HG03064 (cell line): ENCODE results near the gene FAM204A.
A peak's percentile ranks its signal among the peaks of the same experiment; 100 is the strongest.

Source experiments
- ATAC-seq: cut with Tn5 transposase; IDR thresholded peaks from one replicate; pipeline ENCODE4 v1.9.1; 2021; ENCODE audit warnings: low read depth; ENCODE audit not compliant: unreplicated experiment

The FAM204A gene

DNA sequence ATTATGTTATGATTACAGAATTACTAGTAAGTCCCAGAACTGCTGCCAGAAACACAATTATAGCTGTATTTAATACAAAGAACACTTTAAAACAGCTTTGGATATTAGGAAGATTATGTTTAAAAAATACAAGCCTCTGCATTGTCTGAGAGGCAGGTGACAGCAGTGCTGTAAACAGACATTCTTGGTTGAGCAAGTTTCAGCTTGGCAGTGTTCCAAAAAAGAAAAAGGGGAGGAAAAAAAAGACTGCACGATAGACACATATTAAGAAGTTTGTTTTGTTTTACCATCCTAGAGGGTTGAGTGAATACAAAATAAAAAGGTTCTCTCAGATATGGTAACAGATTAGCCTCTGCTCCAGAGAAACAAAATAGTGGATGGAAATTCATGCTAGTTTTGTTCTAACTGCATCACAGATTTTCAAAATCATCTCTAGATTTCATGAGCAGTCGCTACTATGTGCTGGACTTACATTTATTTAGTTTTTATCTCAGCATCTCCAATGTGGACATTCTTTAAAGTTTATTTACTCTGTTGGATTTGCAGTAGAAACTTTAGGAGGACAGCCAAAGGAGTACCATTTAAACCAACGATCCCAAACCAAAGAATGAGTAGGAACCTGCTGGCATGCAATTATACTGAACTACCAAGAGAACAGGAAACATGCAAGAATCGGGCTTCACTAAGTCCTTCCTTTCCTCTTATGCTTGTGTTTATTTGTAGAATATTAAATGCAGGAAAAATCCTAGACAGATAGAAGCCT lies 9.0 kb downstream of the FAM204A start:
- ATAC-seq, result no peak

DNA sequence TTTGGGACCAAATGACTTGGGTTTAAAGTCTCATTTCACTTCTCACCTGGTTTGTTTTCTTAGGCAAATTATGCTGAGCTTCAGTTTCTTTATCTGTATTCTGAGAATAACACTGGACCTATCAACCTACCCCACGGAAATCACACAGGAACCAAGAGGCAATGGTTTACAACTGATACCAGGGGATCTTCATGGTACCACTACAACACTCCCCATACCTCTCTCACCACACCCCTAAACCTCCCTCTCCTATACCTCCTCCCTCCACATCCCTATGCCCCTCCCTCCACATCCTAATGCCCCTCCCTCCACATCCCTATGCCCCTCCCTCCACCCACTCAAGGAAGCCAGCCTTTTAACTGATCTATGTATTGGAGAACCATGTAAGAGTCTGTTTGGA lies 9.9 kb downstream of the FAM204A start:
- peak; percentile 93 for ATAC-seq

DNA sequence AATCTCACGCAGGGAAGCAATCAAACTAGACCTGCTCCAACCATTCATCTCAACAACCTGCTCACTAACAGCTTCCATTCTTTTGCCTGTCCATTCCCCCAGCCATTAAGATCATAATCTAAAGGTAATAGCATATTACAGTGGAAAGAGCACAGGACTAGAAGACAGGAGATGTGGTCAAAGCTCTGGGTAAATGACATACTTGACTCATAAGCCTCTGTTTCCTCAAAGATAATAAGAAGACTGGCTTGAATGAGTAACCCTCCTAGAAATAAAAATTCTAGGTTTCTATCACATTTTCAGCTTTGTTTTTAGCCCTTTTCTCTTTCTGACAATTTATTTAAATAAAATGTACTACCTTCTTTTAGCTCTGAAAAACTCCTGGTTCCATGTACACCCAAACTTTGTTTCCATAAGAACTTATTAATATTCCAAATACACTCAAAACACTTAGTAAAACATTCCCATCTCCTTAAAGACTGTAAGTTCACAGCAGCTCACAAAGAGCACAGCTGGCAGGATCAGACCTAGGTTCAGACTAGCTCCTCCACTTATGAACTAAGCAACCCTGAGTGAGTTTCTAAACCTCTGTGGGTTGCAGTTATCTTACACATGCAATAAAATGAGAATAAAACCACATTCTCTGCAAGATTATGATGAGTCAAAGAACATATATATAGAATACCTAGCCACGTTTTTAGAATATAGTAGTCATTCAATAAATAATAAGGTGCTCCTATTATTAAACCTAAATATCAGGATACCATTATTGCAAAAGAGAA lies 11.6 kb downstream of the FAM204A start:
- no peak for ATAC-seq

DNA sequence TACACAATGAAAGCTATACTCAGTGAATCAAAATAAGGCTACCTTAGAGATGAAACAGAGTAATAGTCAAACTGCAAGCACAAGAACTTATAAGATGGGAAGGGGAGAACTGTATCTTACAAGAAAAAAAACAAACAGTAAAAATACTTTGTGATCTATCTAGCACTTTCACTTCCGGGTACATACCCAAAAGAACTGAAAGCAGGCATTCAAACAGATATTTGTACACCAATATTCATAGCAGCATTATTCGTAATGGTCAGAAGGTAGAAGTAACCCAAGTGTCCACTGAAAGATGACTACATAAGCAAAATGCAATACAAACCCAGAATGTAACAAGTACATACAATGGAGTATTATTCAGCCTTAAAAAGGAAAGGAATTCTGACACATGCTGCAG lies 18.0 kb downstream of the FAM204A start:
- ATAC-seq, result no peak

DNA sequence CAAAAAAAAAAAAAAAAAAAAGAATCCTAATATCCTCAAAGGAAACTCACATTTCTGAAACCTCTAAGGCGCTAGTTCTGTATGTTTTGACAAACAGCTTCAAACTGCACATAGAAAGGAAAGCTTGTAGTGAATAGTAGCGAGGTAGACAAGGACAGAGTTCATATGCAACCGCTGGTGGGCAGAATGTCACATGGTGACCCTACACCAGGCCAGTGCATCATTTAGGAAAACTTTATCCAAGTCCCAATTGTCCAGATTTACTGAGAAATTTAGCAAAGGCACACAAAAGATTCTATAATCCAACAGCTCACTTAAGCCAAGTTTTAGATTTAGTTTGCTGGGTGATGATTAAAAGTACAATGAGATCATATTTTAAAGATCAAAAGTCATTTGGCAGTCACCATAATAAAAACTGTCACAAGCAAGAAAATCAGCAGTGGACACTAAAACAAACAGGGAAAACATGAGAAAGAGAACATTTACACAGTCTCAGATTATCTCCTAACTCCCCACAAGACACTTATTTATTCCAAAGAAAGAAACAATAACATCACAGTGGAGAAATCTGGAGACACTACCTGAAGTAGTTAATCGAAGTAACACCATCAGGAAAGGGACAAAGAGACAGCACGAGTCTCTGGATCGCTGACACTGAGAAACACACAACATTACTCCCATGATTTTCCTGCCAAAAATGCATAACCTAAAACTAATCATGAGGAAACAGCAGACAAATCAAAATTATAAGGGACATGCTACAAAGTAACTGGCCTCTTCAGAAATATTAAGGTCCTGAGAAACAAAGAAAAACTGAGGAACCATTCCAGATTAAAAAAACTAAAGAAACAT lies 20.2 kb downstream of the FAM204A start:
- no peak for ATAC-seq

DNA sequence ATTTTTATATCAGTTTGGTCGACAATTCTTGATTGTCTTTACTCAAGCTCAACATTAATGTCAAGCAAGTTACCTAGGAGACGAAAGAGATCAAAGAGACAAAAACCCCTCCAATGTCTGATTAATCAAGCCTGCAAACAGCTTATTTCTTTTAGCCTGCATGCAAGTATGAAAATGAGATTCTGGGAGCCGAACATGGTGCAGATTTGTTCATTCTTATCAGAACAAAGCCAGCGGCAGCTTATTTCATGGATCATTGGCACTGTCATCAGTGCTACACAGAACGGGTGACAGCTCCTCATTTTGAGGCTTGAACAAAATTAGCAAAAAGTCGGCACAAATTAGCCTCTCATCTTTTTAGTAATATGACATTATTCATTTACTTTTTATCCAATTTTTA lies 26.5 kb downstream of the FAM204A start:
- no peak for ATAC-seq

DNA sequence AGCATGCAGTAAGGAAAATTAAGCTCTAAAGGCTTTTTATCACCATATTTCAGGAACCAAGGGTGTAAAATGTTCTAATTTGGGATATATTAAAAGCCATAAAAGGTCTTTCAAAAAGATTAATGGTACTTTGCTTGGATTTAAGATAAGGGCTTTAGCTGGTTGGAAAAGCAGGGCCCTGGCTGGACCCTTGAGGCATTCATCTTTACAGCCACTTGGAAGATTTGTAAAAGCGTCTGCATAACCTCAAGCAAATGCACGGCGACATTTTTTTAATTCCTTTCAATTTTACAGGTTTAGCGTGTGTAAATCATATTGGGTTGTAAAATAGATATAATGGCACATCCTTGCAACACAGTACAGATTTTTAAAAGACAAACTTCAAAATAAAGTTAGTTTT lies 27.2 kb downstream of the FAM204A start:
- no peak for ATAC-seq

DNA sequence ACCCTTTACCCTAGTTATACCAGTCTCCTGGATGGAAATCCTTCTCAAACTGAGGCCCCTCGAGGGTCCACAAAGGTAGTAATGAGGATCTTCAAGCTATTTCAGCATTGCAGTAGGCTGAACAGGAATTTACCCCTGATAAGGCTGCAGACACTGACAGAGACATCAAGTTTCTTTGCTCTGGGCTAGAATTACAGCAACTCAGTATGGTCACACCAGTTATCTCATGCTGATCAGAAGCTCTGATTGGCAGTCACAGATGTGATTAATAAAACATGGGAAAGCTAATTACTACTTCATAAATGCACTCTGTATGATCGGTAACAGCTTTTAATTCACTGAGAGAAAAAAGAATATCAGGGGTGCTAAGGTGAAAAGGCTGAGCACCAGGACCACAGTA lies 30.6 kb downstream of the FAM204A start:
- no peak for ATAC-seq

DNA sequence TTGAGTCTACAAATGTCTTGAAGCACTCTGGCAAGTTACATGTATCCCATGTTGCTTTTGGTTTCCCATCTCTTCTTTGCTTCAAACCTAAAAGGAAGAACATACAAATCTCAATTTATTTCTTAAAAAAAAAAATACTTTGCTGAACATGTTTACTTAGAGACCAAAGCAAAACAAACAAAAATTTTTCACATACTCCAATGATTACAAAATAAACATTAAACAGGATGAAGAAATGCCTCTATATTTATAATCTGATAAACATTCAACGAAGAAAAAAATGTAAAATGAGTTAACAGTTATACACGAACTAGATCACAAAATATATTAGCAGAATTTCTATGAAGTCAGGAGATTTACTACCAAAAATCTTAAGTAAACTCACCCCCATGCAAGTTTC lies 31.3 kb downstream of the FAM204A start:
- no peak for ATAC-seq

DNA sequence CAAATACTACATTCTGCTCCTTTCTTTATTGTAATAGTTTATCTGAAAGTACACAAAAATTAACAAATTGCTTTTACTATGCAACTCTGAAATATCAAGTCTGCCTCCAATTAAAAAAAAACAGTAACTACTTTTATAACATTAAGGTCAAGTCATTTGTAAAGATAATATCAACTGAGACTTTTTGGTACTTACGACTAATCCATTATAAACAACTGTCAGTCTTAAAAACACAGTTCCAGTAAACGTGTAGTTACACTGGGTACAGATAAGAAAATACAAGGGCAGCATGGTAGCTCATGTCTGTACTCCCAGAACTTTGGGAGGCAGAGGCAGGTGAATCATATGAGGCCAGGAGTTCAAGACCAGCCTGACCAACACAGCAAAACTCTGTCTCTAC lies 32.2 kb downstream of the FAM204A start:
- ATAC-seq, result no peak

DNA sequence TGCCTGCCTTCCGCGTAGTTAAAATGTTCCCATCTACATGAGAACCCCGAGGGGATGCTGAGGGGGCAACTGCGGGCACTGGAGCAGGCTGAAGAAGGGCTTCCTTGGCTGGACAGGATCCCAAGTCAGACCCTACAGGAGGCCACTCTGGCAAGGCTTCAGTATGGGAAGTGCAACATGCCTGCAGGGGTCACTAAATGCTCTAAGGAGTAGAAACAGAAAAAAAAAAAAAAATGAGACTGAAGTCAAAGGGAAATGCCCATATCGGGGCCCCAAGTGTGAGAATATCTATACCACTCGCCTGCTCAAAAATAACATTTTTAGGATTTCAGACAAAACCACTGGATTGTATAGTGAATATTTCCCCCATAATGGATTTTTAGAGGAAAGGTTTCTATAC lies 33.5 kb downstream of the FAM204A start:
- no peak for ATAC-seq

DNA sequence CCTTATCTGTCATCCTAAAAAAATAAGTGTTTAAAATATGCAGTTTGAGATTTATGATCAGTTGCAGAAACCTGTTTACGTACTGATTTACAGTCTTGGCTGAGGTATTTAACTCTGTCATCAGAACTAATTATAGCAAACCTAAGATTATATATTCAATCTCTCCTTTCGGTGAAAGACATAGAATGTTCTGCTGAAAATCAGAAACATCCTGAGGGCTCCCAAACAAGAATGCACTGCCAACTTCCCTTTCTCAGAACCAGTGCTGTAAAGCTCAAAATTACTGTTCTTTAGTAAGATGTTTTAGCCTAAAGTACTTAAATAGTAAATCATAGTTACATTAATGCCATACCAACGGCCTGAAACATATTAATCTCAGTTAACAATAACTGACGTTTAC lies 34.3 kb downstream of the FAM204A start:
- no peak for ATAC-seq

DNA sequence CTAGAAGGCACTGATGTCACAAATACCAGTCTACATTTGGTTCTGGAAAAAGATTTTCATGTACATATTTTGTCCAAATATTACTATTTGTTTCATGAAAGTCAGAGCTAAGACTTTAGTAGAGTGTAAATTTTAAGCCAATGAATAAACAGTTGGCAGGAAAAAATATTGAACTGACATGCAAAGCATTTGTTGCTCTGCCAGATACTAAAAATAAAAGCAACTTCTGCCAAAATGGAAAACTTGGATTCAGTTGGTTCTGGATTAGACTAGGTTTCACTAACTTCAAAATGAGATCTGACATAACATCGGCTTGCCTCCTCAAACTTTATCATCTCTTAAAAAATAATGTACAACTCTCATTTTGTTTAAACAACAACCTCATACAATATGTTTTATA lies 34.9 kb downstream of the FAM204A start:
- ATAC-seq, result no peak

DNA sequence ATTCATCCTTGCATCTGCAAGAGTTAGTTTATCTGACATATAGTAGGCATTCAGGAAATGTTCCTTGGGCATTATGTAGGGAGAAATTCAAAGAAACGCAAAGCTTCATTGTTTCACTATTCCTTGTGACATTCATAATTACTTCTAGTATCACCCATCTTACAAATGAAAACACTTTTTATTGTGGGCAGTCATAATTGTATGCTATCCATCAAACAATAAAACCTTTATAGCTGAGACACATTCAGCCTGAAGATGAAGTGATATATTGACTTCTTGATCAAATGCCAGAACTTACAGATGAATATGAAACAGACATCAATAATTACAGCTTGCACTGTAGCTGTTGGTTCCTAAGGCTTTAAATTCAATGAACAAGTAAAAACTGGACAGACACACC lies 36.4 kb downstream of the FAM204A start:
- no peak for ATAC-seq

DNA sequence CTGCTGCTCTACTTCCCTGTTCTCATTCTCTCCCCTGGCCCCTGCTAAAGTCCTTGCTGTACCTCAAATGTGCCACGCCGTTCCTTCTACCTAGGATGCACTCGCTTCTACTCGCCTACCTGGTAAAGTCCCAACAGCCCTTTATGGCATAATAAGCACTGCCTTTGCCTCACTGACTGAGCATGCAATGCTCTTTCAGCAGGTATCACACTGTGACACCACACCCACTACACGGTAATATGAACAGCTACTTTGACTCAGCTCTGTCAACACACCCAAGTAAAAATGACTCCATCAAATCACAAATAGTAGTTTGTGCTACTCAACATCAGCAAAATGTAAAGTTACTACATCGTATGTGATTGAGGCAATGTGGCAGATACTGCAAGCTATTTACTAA lies 37.6 kb downstream of the FAM204A start:
- no peak for ATAC-seq

DNA sequence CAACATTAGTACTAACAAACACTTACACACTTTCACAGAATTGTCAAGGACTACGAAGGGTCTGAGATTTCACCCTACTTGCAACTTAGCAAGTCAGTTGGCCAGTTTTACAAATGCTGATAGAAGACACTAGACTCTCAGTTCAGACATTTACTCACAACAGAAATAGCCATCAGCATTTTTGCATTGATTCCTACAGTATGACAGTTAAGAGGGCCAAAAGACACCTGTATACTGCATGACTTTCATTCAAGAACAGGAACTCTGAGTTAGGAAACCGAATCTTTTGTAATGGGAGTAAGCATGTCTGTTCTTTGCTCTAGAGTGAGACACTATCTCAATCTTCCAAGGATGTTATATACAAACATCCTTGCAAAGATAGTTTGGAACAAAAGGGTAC lies 40.9 kb downstream of the FAM204A start:
- ATAC-seq, result no peak

DNA sequence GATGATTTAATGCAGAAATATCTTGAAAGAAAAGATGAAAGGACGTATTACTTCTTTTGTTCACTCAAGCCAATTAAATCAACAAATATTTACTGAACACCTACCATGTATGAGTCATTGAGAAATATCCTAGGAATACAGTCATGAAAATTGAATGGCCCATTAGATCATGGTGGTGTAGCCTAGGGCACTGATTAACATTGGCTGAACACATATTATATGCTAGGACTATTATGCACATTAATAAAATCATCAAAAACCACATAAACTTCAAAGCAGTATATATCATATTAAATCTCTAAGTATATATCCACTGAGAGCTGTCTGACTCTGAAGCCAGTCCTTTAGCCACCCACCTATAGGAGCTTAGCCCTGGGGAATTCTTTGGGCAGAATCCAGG lies 41.8 kb downstream of the FAM204A start:
- ATAC-seq, result no peak

DNA sequence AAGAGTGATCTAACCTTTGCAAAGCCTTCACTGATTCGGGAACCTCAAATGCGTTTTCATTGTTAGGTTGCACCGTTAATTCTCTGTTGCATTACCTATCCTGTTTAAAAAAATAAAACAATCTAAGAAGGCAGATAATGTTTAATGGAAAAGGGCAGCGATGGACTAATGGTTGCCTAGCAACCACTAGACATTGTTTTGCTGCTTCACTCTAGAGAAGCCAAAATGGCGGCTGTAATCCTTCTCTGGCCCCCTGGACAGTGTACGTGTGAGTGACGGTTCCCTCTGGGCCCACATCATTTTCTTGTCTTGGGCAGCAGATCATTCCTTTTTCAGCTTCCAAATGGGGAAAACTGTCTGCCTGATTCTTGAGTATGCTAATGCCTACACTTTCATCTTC lies 43.3 kb downstream of the FAM204A start:
- no peak for ATAC-seq

DNA sequence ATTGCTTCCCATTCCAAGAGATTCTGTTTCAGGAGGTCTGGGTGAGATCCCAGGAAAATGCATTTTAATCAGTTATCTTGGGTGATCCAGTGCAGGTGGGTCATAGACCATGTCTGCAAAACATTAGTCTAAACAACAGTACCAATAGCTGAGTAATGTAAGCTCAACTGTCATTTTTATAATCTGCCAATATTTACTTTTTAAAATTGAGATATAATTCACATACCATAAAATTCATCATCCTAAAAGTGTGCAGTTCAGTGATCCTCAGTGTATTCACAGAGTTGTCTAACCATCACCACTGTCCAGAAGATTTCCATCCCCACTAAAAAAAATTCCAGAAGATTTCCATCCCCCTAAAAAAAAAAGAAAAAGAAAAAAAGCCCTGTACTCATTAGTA lies 51.0 kb downstream of the FAM204A start:
- ATAC-seq, result no peak

DNA sequence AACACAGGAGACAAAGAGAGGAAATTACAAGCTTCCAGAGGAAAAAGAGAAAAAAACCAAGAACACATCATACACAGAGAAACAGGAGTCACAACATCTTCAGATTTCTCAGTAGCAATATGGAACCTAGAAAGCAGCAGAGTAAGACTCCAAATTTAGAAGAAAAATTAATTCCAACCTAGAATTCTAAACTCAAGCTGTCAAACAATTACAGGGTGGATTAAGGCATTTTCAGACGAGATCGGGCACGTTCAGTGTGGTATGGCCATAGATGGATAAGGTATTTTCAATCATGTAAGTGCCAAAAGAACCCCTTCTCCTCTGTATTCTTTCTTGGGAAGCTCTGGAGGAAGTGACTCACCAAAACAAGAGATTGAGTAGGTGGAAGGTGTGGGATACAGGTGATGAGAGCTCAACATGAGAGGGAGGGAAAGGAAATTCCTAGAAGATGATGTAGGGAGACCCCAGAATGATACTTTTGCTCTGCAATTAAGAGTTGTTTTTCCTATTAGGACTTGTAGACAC lies 51.6 kb downstream of the FAM204A start:
- no peak for ATAC-seq
